GM12874 (cell line): ENCODE measurements around the gene PANK1.

Experiments
- CTCF ChIP-seq: IDR thresholded peaks from 2 replicates; pipeline ENCODE4 v1.5.1; 2011; ENCODE audit warnings: low read depth, mild to moderate bottlenecking, control low read depth, low read length, moderate library complexity; ENCODE audit not compliant: insufficient read depth

The PANK1 gene

DNA sequence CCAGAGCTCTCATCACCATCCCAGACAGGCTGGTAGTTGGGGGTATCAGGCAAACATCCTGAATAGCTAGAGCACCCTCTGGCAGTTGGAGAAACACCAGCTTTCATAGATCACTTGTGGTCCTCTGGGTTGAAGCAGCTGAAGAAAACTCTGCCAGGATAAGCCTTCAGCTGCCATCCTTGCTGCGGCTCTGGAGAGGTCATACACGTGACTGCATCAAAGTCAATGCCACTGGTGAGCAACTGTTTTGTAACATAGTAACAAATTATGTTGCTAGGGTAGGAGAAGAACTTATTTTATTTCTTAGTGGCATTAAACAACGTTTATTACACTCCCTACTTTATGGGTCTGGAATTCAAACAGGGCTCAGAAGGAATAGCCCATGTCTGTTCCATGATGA is 19.2 kb upstream of the PANK1 start:
- no peak for TF ChIP-seq CTCF

DNA sequence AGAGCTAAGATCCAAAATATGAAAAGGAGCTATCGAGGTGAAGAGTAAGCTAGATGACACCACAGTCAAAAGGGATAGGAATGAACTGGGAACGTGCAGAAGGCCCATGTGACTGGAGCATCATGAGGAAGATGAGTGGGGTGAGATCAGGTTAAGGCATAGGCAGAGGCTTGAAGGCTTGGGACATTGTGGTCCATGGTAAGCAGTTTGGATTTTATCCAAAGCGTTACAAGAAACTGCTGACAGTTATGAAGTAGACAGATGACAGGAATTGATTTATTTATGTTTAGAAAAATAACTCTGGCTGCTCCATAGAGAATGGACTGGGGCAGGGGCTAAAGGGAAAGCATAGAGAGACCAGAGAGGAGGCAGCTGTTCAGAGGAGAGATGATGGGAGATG is 18.1 kb upstream of the PANK1 start:
- no peak for TF ChIP-seq CTCF

GRCh38 chr10:89662596-89662995 is 17.6 kb upstream of the PANK1 start:
- no peak for TF ChIP-seq CTCF

DNA sequence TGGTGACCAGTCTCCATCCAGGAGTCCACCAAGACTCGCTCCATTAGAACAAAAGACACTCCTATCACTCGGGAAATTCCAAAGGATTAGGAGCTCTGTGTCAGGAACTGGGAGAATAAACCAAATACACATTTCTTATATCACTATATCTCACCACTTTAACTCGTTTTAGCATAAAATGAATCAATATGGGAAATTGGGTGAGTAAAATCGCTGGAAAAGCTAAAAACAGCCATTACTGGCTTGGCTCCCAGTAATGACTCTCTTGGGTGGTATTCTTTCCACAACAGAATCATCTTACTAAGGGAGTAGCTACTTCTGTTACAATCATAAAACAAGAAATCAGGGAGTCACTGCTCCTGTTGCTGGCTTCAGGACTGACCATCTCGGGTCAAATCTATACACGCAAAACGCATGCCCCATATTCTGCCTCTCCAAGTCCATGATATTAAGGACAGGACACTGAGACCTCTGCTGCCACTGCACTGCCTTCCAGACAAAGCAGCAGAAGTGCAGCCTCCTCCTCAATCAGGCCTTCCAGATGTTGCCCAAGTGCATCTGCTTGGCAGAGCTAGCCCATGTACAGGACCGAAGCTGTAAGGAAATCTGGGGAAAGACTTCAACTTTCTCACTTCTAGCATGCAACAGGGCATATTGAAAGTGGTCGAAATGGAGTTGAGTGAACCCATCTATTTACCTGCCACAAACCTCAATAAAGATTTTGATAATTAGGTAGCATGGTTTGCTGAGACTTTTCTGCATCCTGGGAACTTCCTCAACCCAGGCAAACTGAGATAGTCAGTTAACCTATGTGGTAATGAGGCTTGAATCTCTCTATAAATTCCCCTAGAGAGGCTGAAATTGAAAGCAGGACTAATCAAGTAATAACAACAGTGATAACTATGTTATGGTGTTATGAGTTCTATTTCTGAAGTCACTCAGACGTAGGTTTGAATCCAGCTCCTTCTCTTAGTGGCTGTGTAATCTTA is 14.4 kb upstream of the PANK1 start:
- TF ChIP-seq CTCF = no peak

DNA sequence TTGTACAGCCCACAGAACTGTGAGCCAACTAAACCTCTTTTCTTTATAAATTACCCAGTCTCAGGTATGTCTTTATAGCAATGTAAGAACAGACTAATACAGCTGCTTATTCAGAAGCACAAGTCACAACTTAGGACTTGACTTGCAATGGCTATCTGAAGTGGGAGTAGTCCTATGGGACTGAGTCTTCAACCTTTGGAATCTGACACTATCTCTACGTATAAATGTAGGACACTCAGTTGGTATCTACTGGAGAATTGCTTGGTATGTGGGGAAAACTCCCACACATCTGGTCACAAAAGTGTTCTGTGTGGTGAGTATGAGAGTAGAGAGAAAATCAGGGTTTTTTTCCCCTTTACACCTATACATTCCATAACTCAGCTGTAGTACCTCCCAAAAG is 12.3 kb upstream of the PANK1 start:
- TF ChIP-seq CTCF = no peak

GRCh38 chr10:89655722-89656121 is 10.7 kb upstream of the PANK1 start:
- no peak for TF ChIP-seq CTCF

DNA sequence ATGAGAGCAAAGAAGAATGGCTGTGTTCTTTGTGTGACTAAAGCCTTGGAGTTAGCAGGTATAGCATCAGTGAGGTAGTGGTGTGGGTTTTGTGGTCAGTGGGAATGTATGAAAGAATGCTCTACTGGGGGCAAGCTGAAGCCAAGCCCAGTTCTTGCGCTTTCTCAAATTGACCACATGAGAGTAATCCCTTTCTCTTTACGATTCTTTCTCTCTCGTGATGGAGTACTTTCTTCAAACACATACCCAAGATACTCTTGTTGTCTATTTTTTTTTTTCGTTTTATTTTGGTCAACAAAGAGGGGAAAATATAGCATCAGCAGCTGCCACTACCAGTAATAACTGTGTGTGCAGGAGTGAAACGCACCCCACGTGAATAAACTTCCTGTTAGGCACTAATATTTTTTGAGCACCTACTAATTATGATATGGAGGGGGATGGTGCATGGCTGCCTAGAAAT is 8.4 kb upstream of the PANK1 start:
- TF ChIP-seq CTCF = no peak
